ENCODE measurements around the gene SLC41A3.

The SLC41A3 gene

GRCh38 chr3:126084768-126085180 is 850 bp upstream of the SLC41A3 start:
- DNase-seq (ENCODE audit: low spot score) = no peak
- in situ Hi-C loops (cut with MboI; ENCODE audit: low sequenced_read_pairs, unreplicated experiment) = no loop called here
- TF ChIP-seq, protein P1, sequence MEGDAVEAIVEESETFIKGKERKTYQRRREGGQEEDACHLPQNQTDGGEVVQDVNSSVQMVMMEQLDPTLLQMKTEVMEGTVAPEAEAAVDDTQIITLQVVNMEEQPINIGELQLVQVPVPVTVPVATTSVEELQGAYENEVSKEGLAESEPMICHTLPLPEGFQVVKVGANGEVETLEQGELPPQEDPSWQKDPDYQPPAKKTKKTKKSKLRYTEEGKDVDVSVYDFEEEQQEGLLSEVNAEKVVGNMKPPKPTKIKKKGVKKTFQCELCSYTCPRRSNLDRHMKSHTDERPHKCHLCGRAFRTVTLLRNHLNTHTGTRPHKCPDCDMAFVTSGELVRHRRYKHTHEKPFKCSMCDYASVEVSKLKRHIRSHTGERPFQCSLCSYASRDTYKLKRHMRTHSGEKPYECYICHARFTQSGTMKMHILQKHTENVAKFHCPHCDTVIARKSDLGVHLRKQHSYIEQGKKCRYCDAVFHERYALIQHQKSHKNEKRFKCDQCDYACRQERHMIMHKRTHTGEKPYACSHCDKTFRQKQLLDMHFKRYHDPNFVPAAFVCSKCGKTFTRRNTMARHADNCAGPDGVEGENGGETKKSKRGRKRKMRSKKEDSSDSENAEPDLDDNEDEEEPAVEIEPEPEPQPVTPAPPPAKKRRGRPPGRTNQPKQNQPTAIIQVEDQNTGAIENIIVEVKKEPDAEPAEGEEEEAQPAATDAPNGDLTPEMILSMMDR (IDR thresholded peaks at IDR 0.05; ENCODE audit: borderline replicate concordance, control extremely low read depth, extremely low read depth, insufficient read depth, missing control alignments) = no peak

DNA sequence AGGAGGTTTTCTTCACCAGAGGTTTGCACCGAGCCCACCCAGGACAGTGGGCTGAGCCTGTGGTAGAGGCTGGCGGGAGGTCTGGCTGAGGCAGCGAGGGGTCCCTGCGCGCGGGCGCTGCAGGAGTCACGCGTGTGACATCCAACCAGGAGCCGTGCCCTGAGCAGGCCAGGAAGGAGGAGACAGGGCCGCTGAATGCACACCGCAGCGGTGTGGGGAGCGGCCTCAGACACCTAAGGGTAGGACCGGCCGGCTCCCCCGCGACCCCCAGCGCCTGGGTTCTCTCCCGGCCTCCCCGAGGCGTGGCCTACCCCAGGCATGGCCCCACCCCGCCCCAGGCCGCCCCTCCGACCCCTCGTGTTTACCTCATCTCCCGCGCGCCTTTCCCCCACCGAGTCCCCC is 412 bp downstream of the SLC41A3 start:
- in situ Hi-C loops (cut with MboI; ENCODE audit: low sequenced_read_pairs, unreplicated experiment) = no loop called here
- peak; percentile 76 for DNase-seq (ENCODE audit: low spot score)
- TF ChIP-seq, protein P1 (IDR thresholded peaks at IDR 0.05; ENCODE audit: borderline replicate concordance, control extremely low read depth, extremely low read depth, insufficient read depth, missing control alignments) = no peak

DNA sequence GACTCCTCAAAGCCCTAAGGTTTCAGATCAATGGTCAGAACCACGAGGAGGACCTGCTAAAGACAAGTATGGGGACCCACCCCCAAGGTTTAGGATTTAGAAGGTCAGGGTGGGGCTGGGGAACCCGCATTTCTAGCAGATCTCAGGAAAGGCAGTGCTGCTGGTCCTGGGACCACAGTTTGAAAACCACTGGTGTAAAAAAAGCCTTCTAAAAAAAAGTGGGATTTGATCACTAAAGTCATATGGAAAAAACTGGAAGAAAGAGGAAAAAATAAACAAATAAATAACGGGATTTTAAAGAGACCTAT is 832 bp downstream of the SLC41A3 start:
- in situ Hi-C loops (cut with MboI; ENCODE audit: low sequenced_read_pairs, unreplicated experiment) = no loop called here
- TF ChIP-seq, protein P1 (IDR thresholded peaks at IDR 0.05; ENCODE audit: borderline replicate concordance, control extremely low read depth, extremely low read depth, insufficient read depth, missing control alignments) = no peak
- peak; percentile 46 for DNase-seq (ENCODE audit: low spot score)

DNA sequence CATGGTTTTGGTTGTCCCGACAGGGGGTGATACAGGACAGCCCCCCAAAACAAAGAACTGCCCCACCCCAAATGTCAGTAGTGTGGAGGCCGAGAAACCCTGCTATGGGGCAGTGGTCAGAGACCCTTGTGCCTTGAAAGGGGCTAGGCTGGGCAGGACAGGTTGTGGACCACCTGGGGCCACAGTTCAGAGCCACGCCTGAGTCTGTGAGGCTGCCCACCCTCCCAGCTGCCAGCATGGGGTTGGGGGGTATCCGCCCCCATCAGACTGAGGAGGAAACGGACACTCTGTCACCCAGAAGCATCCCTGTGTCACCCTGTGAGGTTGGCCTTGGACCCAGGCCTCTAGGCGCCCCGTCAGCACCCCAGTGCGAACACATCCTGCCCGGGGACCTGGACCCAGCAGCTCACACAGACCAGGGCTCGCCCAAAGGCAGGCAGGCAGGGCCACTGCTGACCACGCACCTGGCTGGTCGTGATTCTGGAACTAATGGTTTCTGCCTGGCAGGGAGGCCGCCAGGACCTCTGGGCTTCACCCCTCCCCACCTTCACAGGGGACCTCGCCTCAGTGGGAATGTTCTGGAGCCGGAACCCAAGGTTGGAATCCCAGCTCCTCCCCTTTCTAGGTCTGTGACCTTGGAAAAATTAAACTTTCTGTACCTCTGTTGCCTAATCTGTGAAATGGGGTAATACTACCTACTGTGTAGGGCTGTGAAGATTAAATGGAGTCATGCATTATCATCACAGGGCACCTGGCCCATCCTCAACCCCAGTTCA is 1.4 kb downstream of the SLC41A3 start:
- TF ChIP-seq, protein P1 (IDR thresholded peaks at IDR 0.05; ENCODE audit: borderline replicate concordance, control extremely low read depth, extremely low read depth, insufficient read depth, missing control alignments) = no peak
- peak; percentile 30 for DNase-seq (ENCODE audit: low spot score)
- in situ Hi-C loops (cut with MboI; ENCODE audit: low sequenced_read_pairs, unreplicated experiment) = no loop called here

GRCh38 chr3:126081618-126082361 is 2.1 kb downstream of the SLC41A3 start:
- in situ Hi-C loops (cut with MboI; ENCODE audit: low sequenced_read_pairs, unreplicated experiment) = no loop called here
- DNase-seq (ENCODE audit: low spot score) = peak; percentile 31
- TF ChIP-seq, protein P1 (IDR thresholded peaks at IDR 0.05; ENCODE audit: borderline replicate concordance, control extremely low read depth, extremely low read depth, insufficient read depth, missing control alignments) = no peak

- in situ Hi-C loops (cut with MboI; ENCODE audit: low sequenced_read_pairs, unreplicated experiment) = no loop called here
- no peak for DNase-seq (ENCODE audit: low spot score)
- TF ChIP-seq, protein P1 (IDR thresholded peaks at IDR 0.05; ENCODE audit: borderline replicate concordance, control extremely low read depth, extremely low read depth, insufficient read depth, missing control alignments) = no peak
These were observed 3.0 kb downstream of the SLC41A3 start for GRCh38 chr3:126080970-126081369.

Data from GM13976 (cell line).